Activated CD4-positive, alpha-beta T cell treated with anti-CD3 and anti-CD28 coated beads for 36 hours (primary cell): ENCODE data around the gene FOXN3. TPM values are rescaled to one million over a fixed set of nuclear protein-coding genes. Genes with fewer than 3 reads are reported as not detected.

ENCODE experiments used
- ATAC-seq: fragments of 200-7000 bp; cut with Tn5 transposase; one replicate; pipeline ENCODE4 v1.10.0; 2021; ENCODE audit warnings: mild to moderate bottlenecking, moderate library complexity
- CTCF ChIA-PET: fragments of 350-600 bp; sonication (Branson Sonifier 250); formaldehyde crosslinking; loops from one replicate; lab custom pipeline; 2021; ENCODE audit warnings: antibody characterized with exemption; lab: Charles Lee
- POLR2A ChIA-PET: fragments of 350-600 bp; sonication (Branson Sonifier 250); formaldehyde crosslinking; loops from one replicate; lab custom pipeline; 2021; ENCODE audit warnings: antibody characterized with exemption, inconsistent platforms; lab: Charles Lee
- DNase-seq: peaks from one replicate; pipeline ENCODE4 v3.0.0-alpha.2; 2020
- H3K27ac Mint-ChIP-seq: one replicate; pipeline ENCODE4 v1.8.0; 2021; ENCODE audit warnings: mixed read lengths
- H3K27me3 Mint-ChIP-seq: one replicate; pipeline ENCODE4 v1.8.0; 2021; ENCODE audit warnings: mixed read lengths
- H3K36me3 Mint-ChIP-seq: one replicate; pipeline ENCODE4 v1.8.0; 2021; ENCODE audit warnings: low read depth, mixed read lengths
- H3K4me1 Mint-ChIP-seq: one replicate; pipeline ENCODE4 v1.8.0; 2021; ENCODE audit warnings: mixed read lengths
- H3K4me3 Mint-ChIP-seq: one replicate; pipeline ENCODE4 v1.8.0; 2021; ENCODE audit warnings: mild to moderate bottlenecking, moderate library complexity, mixed read lengths
- H3K9me3 Mint-ChIP-seq: one replicate; pipeline ENCODE4 v1.8.0; 2021; ENCODE audit warnings: low read depth, mixed read lengths
- intact Hi-C, 2 experiments: fragments of 100-400 bp; cut with DNase I in 1 of 2; cut with micrococcal nuclease in 1 of 2; formaldehyde crosslinking; loops; one replicate each; pipeline versions ENCODE4 v1.14.2 to v1.15.1; 2022 to 2024; cut with DNase I, micrococcal nuclease
- total RNA-seq, 2 experiments: library from RNA; stranded (reverse); gene quantifications; one replicate each; pipeline ENCODE4 v1.2.3, GENCODE V29; 2021

FOXN3 gene
- total RNA-seq, 2 experiments from 2014 or later, result 69.1 to 76.3 TPM

DNA sequence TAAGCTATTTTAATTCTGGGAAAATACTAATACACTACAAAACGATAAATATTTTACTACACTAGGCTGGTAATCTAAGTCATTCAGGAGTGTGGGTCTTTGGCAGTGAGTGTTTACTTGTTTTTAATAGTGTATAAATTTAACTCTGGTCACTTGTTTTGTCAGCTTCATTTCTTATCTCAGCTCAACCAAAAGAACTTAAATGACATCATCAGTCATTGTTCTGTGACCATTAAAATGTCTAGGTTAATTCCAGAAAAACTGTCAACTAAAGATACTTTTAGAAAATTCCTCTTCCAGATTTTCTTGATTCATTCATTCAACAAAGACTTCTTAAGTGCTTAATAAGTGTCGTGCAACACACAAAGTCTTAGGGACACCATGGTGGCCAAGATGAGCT, 102.8 kb downstream of the FOXN3 start:
- Mint-ChIP-seq H3K9me3 (peaks cover 6% of the 10 kb centered on the region), H3K36me3 (peaks cover 36% of the 10 kb centered on the region), H3K27ac (no peak overlapping the region), H3K4me1 (peaks cover 39% of the 10 kb centered on the region), H3K4me3 (no peak overlapping the region), H3K27me3 (no peaks in the 10 kb centered on the region)
- DNase-seq (no peak), ATAC-seq (no peak)
- CTCF ChIA-PET, result interaction anchor here (0.8 to 1.2 kb wide), 2 partner anchors 9 to 180 kb away, joined by 3 to 4 read pairs; no protein-coding TSS in a partner anchor
- intact Hi-C loops, result no loop called here
- POLR2A ChIA-PET, result no interaction called here

DNA sequence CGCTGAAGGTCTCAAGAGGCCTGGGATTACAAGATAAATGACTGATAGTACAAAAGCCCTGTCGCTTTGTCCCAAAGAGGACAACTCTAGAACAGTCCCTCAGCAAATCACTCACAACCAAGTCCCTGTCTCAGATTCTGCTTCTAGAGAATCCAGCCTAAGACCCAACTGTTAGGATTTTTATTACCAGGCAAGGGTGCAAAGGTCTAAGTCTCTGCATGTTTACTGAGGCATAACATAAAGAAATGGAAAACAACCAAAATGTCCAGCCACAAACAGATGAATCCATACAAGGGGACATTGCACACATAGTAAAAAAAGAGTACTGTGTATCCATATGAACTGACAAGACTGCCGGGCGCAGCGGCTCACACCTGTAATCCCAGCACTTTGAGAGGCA, 104.1 kb downstream of the FOXN3 start:
- no peak overlapping the region for H3K4me3 Mint-ChIP-seq
- H3K27ac Mint-ChIP-seq, result no peak overlapping the region
- DNase-seq, result no peak
- peaks cover 34% of the 10 kb centered on the region for H3K4me1 Mint-ChIP-seq
- H3K27me3 Mint-ChIP-seq, result no peaks in the 10 kb centered on the region
- H3K36me3 Mint-ChIP-seq, result peaks cover 25% of the 10 kb centered on the region
- H3K9me3 Mint-ChIP-seq, result no peaks in the 10 kb centered on the region
- ChIA-PET CTCF (interaction anchor here (0.7 to 1.2 kb wide), 2 partner anchors 8 to 98 kb away, joined by 3 to 4 read pairs; no protein-coding TSS in a partner anchor), POLR2A (no interaction called here)
- ATAC-seq, result no peak
- intact Hi-C loops, result no loop called here

DNA sequence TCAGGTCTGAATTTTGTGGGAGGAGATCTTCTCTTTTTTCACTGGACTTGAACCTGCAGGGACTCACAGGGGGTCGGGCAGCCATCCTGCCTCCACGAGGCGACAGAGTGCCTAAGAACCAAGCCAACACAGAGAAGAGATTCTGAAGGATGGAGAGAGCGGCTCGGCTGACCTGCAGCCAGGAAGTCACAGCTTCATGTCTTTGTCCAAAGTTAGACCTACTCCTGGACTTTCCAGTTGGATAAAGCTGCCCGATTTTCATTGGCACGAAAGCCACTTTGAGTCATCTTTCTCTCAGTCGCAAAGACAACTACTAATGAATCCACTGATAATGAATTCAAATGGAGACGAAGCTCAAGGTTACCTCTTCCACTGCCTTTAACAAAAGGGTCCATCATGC, 106.8 kb downstream of the FOXN3 start:
- DNase-seq (no peak), ATAC-seq (no peak)
- intact Hi-C loops, result no loop called here
- POLR2A ChIA-PET, result no interaction called here
- Mint-ChIP-seq H3K4me3 (no peak overlapping the region), H3K27ac (no peak overlapping the region), H3K4me1 (peaks cover 36% of the 10 kb centered on the region), H3K27me3 (no peaks in the 10 kb centered on the region), H3K36me3 (peaks cover 15% of the 10 kb centered on the region), H3K9me3 (no peaks in the 10 kb centered on the region)
- CTCF ChIA-PET, result no interaction called here

DNA sequence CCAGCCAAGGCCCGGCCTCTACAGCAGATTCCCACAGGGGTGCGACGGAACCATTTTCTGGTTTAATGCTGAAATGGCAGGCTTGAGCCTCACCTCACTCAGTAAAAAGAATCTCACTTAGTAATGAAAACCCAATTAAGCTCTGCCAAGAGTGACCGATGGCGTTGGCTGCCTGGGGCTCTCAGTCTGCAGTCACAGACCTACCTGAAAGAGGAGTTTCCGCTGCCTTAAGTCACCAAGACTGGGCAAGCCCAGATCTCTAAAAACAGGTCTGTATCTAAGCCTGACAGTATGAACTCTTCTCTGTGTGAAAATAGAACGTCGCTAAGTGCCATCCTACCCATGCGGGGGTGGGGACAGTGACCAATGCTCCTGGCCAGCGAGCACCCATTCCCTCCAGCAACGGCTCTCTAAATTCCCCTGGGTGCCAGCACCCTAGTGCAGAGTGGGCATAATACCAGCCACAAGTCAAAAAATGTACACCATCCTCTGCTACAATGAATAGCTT, 107.3 kb downstream of the FOXN3 start:
- Mint-ChIP-seq H3K4me3 (no peak overlapping the region), H3K9me3 (no peaks in the 10 kb centered on the region), H3K4me1 (peaks cover 37% of the 10 kb centered on the region), H3K27ac (no peak overlapping the region), H3K27me3 (no peaks in the 10 kb centered on the region), H3K36me3 (peaks cover 13% of the 10 kb centered on the region)
- no peak for ATAC-seq
- POLR2A ChIA-PET, result no interaction called here
- intact Hi-C loops, result loop anchor here in 1 of 2 experiments (10.0 kb wide), 1 partner anchor 265 kb away; no protein-coding TSS in a partner anchor
- CTCF ChIA-PET, result no interaction called here
- DNase-seq, result no peak

DNA sequence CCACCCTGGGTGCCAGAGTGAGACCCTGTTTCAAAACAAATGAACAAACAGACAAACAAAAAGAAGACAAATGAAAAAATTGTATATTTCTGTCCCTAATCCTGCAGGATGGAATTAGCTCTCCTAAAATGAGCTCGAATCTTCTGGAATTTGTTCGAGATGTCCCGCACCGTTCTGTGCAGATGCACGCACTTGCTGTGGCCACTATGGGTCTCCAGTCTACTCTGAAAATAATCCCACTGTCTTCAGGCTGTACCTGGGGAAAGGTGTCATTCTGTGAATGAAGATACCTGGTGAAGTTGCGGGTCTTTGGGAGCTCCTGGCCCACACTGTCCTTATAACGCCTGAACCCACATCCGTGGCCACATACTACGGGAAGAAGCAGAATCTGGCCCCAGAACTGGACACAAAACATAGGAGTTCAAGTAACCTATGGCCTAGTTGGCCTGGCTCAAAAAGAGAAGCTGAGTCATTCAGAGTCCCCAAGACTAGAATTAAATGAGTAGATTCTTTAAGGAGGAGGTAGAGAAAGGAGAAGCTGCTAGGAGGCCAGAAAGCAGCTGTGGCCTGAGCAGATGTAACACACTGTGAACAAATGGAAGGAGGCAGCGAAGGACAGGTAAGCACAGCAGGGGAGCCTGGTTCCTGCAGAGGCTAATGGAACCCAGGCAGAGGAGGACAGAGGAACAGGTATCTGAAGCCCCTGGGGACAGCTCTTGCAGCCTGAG, 108.6 kb downstream of the FOXN3 start:
- Mint-ChIP-seq H3K4me3 (no peak overlapping the region), H3K36me3 (peaks cover 10% of the 10 kb centered on the region), H3K27me3 (no peaks in the 10 kb centered on the region), H3K9me3 (no peaks in the 10 kb centered on the region), H3K27ac (no peak overlapping the region), H3K4me1 (peaks cover 42% of the 10 kb centered on the region)
- intact Hi-C loops, result loop anchor here in 1 of 2 experiments (10.0 kb wide), 1 partner anchor 264 kb away; no protein-coding TSS in a partner anchor
- ATAC-seq, result peak; percentile 31
- POLR2A ChIA-PET, result no interaction called here
- DNase-seq, result no peak
- CTCF ChIA-PET, result interaction anchor here (1.2 to 1.3 kb wide), 2 partner anchors 71 to 282 kb away, joined by 3 read pairs; no protein-coding TSS in a partner anchor

DNA sequence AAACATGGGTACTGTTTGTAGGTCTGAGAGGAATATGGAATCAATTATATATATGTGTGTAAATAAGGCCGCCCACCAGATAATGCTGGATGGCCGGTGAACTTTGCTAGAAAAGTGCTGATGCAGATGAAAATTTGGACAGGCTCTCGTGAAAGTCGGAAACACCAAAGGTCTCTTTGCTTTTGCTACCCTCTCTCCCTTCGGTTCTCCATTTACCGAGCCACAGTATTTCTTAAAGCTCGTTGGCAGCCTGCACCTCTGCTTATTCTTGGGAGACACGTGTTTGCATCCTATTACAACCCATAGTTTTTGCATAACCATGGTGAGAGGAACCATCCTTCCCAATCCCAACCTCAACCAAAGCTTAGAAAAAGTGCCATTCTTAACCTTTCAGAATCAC, 109.6 kb downstream of the FOXN3 start:
- Mint-ChIP-seq H3K4me1 (peaks cover 48% of the 10 kb centered on the region), H3K27me3 (no peaks in the 10 kb centered on the region), H3K27ac (no peak overlapping the region), H3K4me3 (no peak overlapping the region), H3K36me3 (peaks cover 14% of the 10 kb centered on the region), H3K9me3 (no peaks in the 10 kb centered on the region)
- ChIA-PET CTCF (interaction anchor here (0.5 to 1.2 kb wide), 2 partner anchors 227 to 281 kb away, joined by 3 read pairs; no protein-coding TSS in a partner anchor), POLR2A (no interaction called here)
- intact Hi-C loops, result loop anchor here in 1 of 2 experiments (10.0 kb wide), 1 partner anchor 263 kb away; no protein-coding TSS in a partner anchor
- no peak for DNase-seq
- ATAC-seq, result no peak

DNA sequence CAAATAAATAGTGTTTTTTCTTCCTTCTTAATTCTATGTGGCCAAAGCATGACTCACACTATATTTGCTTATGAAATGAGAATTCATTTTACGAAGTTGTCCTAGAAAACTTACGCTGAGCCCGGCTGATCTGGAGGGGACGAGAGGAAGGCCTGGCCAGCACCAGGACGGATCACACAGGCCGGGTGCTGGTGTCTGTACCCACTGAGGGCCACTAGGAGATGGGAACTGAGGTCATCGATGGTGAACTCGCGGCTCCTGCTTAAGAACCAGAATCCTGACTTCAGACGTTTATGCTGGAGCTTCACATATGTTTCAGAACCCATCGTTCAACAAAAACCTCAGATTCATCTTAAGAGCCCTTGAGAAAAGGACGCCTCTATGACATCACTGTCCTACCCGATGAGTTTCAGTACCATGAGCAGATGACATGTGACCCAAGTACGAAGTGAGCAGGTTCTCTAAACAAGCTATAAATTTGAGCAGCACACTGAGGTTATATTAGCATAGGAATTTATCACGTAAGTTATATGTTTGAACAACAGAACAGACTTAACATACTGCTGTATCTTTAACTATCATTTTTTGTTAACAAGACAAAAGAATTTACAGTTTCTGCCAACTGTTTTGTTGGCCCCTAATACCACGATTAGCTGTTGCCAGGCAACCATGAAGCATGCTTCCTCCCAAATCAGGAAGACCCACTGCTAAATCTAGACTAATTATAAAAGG, 111.9 kb downstream of the FOXN3 start:
- H3K27me3 Mint-ChIP-seq, result no peaks in the 10 kb centered on the region
- H3K4me1 Mint-ChIP-seq, result peaks cover 52% of the 10 kb centered on the region
- intact Hi-C loops, result loop anchor here in 1 of 2 experiments (1.0 to 10.0 kb wide), 2 partner anchors 111 to 260 kb away; no protein-coding TSS in a partner anchor
- H3K9me3 Mint-ChIP-seq, result no peaks in the 10 kb centered on the region
- peak; percentile 73 for ATAC-seq
- H3K36me3 Mint-ChIP-seq, result peaks cover 22% of the 10 kb centered on the region
- H3K4me3 Mint-ChIP-seq, result peak overlapping the region; percentile 6
- DNase-seq, result peak; percentile 29
- ChIA-PET CTCF (interaction anchor here (1.2 kb wide), 1 partner anchor 8 kb away, joined by 4 read pairs; no protein-coding TSS in a partner anchor), POLR2A (interaction anchor here (0.5 to 1.1 kb wide), 3 partner anchors 37 to 124 kb away, joined by 3 to 4 read pairs (median 3); no protein-coding TSS in a partner anchor)
- peak overlapping the region; percentile 91 for H3K27ac Mint-ChIP-seq

DNA sequence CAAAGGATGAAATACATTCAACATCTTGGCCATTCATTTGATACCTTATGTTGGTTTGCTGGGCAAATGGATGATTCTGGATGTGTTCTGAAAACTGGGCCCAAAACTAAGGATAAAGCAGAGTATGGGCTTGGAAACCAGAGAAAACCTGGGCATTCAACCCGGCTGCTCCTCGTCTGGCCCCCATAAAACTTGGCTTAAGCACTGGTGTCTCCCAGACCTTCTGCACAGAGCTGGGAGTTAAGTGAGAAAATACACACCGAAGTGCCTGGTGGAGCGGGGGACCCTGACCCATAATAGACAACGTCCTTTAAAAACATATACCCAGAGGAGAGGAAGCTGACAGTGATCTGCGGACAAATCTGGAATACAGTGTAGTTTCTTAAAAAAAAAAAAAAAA, 112.5 kb downstream of the FOXN3 start:
- no peaks in the 10 kb centered on the region for H3K27me3 Mint-ChIP-seq
- CTCF ChIA-PET, result interaction anchor here (0.6 to 1.2 kb wide), 2 partner anchors 9 to 264 kb away, joined by 3 to 4 read pairs; no protein-coding TSS in a partner anchor
- intact Hi-C loops, result loop anchor here in 1 of 2 experiments (1.0 to 10.0 kb wide), 2 partner anchors 112 to 260 kb away; no protein-coding TSS in a partner anchor
- H3K4me1 Mint-ChIP-seq, result peaks cover 55% of the 10 kb centered on the region
- POLR2A ChIA-PET, result interaction anchor here (0.5 to 1.1 kb wide), 3 partner anchors 38 to 125 kb away, joined by 3 to 4 read pairs (median 3); no protein-coding TSS in a partner anchor
- no peak for ATAC-seq
- H3K4me3 Mint-ChIP-seq, result peak overlapping the region; percentile 62
- H3K27ac Mint-ChIP-seq, result peak overlapping the region; percentile 91
- DNase-seq, result no peak
- peaks cover 3% of the 10 kb centered on the region for H3K9me3 Mint-ChIP-seq
- H3K36me3 Mint-ChIP-seq, result peaks cover 28% of the 10 kb centered on the region

DNA sequence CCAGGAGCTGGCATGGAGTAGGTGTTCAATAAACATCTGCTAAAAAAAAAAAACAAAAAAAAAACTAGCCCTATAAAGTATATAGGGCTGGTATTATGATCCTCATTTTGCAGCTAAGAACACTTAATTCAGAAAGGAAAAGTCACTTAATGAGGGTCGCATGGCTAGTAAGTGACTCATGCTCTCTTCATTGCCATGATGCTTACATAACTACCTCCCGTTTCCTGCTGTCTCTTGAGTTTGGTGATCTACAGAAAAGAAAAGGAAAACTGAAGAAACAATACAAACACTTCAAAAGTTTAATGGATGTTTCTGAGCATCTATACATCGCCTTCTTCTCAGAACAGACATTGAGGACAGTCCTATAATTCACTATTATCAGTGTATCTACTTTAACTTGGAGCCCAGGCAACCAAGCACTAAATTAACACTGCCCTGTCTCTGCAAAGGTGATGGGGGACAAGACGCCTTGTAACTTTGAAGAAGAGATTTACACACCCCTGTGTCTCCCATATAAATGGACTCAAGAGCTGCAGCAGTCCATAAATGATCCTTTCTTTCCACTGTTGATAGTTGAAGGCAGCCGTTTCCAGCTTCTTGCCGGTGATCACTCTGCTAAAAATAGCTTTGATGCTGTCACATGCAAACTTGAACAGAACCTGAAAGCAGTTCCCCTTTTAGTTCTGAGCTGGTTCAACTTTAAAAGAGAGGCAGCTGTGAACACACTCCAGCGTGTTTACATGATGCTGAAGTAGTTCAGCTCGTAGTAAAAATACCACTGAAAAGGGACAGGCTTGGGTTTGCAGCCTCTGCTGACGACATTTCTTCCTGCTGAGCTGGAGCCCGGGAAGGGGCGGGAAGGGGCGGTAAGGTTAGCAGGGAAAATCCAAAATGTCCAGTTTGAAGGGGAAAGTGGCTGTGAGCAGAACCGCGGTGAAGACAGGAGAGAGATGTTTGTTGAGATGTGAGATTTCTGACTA, 113.3 kb downstream of the FOXN3 start:
- Mint-ChIP-seq H3K4me1 (peaks cover 62% of the 10 kb centered on the region), H3K36me3 (peaks cover 36% of the 10 kb centered on the region), H3K9me3 (peaks cover 3% of the 10 kb centered on the region), H3K27me3 (no peaks in the 10 kb centered on the region), H3K27ac (peak overlapping the region; percentile 91), H3K4me3 (peak overlapping the region; percentile 62)
- ATAC-seq, result peak; percentile 61
- peak; percentile 29 for DNase-seq
- POLR2A ChIA-PET, result interaction anchor here (0.6 to 1.1 kb wide), 2 partner anchors 19 to 125 kb away, joined by 3 read pairs; no protein-coding TSS in a partner anchor
- CTCF ChIA-PET, result interaction anchor here (0.6 kb wide), 1 partner anchor 263 kb away, joined by 3 read pairs; no protein-coding TSS in a partner anchor
- intact Hi-C loops, result loop anchor here in 1 of 2 experiments (1.0 to 10.0 kb wide), 2 partner anchors 113 to 259 kb away; no protein-coding TSS in a partner anchor

DNA sequence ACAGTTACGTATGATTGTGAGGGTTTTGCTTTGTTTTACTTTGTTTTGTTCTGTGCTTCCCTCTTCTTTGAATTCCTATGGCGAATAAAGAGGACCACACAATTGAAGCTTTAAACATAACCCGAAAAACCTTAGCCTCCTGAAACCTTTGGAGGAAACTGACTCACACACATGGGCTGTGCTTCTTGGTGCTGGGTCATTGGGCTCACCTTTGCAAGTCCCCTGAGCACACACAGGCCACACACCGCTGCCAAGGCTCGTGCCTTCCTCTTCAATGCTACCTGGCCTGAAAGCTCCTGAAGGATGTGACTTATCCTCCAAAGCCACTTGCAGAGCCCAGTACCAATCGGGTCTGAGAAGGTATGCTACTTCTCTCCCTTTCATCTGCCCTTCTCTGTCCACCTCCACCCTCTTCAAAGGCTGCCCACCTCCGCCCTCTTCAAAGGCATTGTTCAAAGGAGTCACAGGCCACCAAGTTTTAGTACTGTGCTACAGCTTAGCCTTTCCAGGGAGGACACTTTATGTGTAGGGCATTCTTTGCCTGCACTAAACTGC, 114.6 kb downstream of the FOXN3 start:
- DNase-seq, result no peak
- intact Hi-C loops, result loop anchor here in 1 of 2 experiments (10.0 kb wide), 1 partner anchor 258 kb away; no protein-coding TSS in a partner anchor
- POLR2A ChIA-PET, result no interaction called here
- no peaks in the 10 kb centered on the region for H3K27me3 Mint-ChIP-seq
- peaks cover 58% of the 10 kb centered on the region for H3K4me1 Mint-ChIP-seq
- peak overlapping the region; percentile 42 for H3K27ac Mint-ChIP-seq
- CTCF ChIA-PET, result no interaction called here
- ATAC-seq, result no peak
- H3K4me3 Mint-ChIP-seq, result no peak overlapping the region
- H3K36me3 Mint-ChIP-seq, result peaks cover 39% of the 10 kb centered on the region
- peaks cover 3% of the 10 kb centered on the region for H3K9me3 Mint-ChIP-seq
